Measurements from ENCODE around the gene THSD4.
"Not testable (repeated sequence)": the region's sequence is repeated elsewhere in the genome, so short reads cannot be mapped to it uniquely, and the experiment has no call there.

THSD4 gene

DNA sequence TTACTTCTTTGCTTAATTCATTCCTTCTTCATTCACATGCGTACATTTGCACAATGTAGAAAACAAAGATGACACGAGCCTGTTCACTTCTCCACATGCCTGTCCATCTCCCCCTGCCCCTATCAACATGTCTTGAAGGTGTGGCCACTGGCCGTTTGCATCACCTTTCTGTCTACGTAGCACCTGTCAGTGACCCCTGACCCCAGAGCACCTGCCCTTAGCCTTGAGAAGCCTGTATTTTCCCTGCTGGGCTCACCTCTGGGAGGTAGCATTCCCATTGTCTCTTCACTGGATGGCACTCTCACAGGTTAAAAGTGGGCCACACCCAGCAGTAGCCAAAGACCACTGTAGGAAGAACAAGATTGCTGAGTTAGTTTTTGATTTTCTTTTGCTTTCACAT is 234.1 kb downstream of the THSD4 start:
- H3K4me3 ChIP-seq (ENCODE audit: low read length), result no peak overlapping the region
- no peak for DNase-seq (ENCODE audit: low read depth, low spot score)

GRCh38 chr15:71349736-71350526 is 234.7 kb downstream of the THSD4 start:
- DNase-seq (ENCODE audit: low read depth, low spot score), result no peak
- no peak overlapping the region for H3K4me3 ChIP-seq (ENCODE audit: low read length)

- no peak for DNase-seq (ENCODE audit: low read depth, low spot score)
- H3K4me3 ChIP-seq (ENCODE audit: low read length), result no peak overlapping the region
These were observed 235.5 kb downstream of the THSD4 start for GRCh38 chr15:71350622-71351378.

DNA sequence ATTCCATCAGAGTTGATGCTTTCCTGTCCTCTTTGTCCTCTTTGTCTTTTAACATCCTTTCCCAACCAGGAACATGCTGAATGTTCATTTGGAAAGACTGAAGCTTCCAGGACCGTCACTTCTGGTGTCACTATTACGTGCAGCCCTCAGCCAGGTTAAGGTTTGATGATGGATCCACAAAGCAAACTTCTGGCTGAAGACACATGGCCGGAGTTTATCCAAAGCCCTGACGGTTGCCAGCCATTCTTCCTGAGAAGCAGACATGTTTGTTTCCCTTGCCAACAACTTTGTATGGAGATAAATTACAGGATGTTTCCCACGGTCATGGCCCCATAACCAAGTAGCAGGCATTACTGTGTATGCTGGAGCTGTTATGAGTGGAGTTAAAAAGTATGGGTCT is 236.9 kb downstream of the THSD4 start:
- no peak overlapping the region for H3K4me3 ChIP-seq (ENCODE audit: low read length)
- DNase-seq (ENCODE audit: low read depth, low spot score), result no peak

DNA sequence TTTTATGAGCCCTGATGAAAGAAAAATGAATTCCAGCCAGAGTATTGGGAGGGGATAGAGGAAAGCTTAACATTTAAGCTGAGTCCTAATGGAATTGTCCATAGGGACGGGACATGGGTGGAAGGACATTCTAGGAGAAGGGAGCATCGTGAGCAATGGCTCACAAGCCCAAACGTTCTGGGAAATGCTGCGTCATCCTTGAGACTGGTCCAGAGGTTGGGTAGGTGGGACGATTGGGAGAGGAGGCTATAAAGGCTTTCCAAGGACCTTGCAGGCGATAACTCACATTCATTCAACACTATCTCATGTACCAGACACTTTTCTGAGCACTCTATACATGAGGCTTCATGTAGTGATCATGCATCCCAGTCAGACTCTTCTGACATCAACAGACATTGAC is 237.5 kb downstream of the THSD4 start:
- no peak for DNase-seq (ENCODE audit: low read depth, low spot score)
- no peak overlapping the region for H3K4me3 ChIP-seq (ENCODE audit: low read length)

DNA sequence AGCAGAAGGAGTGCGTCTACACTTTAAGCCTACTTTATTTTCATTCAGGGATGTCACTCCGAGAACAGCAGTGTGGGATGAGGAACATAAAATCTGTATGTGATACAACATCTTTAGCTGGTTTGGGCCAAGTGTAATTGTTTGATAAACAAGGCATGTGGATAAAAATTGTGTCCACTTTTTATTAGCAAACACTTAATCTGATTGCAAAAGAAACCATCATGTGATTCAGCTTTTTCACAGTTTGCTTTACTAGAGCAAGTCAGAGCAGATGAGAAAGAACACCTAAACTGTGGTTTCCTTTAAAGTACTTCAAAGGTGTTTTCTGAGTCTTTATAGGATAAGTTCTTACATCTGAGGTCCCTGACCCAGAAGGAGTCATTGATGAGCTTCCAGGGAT is 237.9 kb downstream of the THSD4 start:
- H3K4me3 ChIP-seq (ENCODE audit: low read length), result no peak overlapping the region
- no peak for DNase-seq (ENCODE audit: low read depth, low spot score)

DNA sequence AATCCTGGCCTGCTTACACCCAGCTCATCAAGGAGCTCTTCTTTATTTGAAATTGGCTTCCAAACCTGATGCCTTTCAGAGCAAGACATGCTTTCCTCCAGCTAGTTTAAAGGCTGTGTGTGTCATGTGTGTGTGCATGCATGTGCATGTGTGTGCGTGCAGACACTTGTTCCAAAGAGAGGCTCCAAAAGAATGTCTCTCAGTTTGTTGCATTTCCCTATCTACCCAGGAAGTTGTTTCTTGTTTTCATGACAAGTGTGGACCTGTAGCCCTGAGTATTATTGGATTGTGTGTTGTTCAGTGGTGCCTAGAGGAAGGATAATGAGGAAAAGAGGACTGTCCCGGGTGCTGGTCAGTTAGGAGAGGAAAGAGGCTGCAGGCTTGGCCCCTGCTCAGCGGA is 240.0 kb downstream of the THSD4 start:
- H3K4me3 ChIP-seq (ENCODE audit: low read length), result no peak overlapping the region
- DNase-seq (ENCODE audit: low read depth, low spot score), result no peak

- no peak for DNase-seq (ENCODE audit: low read depth, low spot score)
- H3K4me3 ChIP-seq (ENCODE audit: low read length), result no peak overlapping the region
These were observed 242.1 kb downstream of the THSD4 start for GRCh38 chr15:71357321-71357732.

DNA sequence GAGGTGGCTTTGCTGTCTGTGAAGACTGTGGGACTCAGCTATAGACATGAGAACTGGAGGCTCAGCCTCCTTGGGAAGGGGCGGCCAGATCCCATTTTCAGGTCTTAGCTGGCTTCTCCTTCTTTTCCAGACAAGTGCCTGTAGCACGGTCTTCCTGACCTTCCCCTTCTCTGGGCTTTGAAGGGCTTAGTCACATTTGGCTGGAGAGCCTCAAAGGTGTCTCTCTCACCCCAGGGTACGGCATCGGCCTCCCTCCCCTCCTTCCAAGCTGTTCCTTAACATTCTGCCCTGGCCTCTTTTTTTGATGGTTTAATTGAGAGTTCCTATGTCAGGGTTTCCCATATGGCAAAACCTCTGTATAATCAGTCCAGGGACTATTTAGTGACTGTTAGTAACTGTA is 242.7 kb downstream of the THSD4 start:
- no peak for DNase-seq (ENCODE audit: low read depth, low spot score)

DNA sequence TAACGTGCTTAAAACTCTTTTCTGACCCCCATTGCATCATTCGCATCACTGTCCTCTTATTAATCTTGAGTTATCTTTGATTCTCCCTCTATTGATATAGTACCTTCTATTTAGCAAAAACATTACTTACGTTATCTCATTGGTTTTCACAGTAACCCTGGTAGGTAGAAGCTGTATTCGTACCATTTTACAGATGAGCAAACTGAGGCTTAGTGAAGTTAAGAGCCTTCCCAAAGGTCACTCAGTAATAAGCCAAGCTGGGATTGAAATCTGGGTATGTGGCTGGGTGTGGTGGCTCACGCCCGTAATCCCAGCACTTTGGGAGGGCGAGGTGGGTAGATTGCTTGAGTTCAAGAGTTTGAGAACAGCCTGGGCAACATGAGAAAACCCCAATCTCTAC is 244.0 kb downstream of the THSD4 start:
- DNase-seq (ENCODE audit: low read depth, low spot score), result no peak
- H3K4me3 ChIP-seq (ENCODE audit: low read length), result no peak overlapping the region

More for the DNA sequence above, 242.7 kb downstream of the THSD4 start:
- no peak overlapping the region for H3K4me3 ChIP-seq (ENCODE audit: low read length)

DNA sequence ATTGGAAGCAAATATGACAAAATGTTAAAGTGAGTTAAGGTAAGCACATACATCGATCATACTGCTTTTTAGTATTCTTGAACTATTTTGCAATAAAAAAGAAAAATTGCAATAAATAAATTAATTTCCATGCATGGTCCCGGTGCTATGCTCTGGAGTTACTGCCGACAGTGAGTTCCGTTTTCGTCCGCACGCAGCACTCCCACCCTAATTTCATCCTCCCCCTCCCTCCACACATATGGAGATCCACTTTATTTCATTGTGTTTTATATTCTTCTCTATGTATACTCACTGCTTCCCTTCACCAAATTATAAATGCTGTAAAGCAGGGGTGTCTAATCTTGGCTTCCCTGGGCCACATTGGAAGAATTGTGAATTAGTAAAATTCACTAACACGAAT is 247.3 kb downstream of the THSD4 start:
- DNase-seq (ENCODE audit: low read depth, low spot score), result no peak
- no peak overlapping the region for H3K4me3 ChIP-seq (ENCODE audit: low read length)

GRCh38 chr15:71362987-71363968 is 248.0 kb downstream of the THSD4 start:
- H3K4me3 ChIP-seq (ENCODE audit: low read length), result no peak overlapping the region
- DNase-seq (ENCODE audit: low read depth, low spot score), result no peak

- no peak for DNase-seq (ENCODE audit: low read depth, low spot score)
These were observed 248.9 kb downstream of the THSD4 start for GRCh38 chr15:71364117-71364584.

GRCh38 chr15:71366522-71366921 is 251.3 kb downstream of the THSD4 start:
- DNase-seq (ENCODE audit: low read depth, low spot score), result no peak
- no peak overlapping the region for H3K4me3 ChIP-seq (ENCODE audit: low read length)

More at GRCh38 chr15:71364117-71364584, 248.9 kb downstream of the THSD4 start:
- no peak overlapping the region for H3K4me3 ChIP-seq (ENCODE audit: low read length)

DNA sequence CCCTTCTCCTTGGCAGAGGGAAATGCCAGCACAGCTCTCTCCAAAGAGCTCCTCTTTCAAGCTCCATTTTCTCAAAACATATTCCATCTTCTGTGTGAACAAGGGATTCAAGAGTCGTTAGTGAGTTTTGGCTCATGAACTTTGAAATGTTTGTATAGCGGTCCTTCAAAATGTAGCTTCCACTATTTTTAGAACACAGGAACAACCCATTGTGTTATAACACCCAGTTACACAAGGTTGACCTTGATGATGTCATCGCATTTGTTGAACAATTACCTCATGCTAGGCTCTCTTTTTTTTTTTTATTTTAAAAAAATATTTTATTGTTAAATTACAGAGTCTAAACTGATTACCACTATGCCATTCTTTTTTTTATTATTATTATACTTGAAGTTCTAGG is 251.7 kb downstream of the THSD4 start:
- H3K4me3 ChIP-seq (ENCODE audit: low read length), result no peak overlapping the region
- no peak for DNase-seq (ENCODE audit: low read depth, low spot score)

DNA sequence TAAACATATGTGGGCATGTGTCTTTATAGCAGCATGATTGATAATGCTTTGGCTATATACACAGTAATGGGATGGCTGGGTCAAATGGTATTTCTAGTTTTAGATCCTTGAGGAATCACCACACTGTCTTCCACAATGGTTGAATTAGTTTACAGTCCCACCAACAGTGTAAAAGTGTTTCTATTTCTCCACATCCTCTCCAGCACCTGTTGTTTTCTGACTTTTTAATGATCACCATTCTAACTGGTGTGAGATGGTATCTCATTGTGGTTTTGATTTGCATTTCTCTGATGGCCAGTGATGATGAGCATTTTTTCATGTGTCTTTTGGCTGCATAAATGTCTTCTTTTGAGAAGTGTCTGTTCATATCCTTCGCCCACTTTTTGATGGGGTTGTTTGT is 252.5 kb downstream of the THSD4 start:
- not testable (repeated sequence) for H3K4me3 ChIP-seq (ENCODE audit: low read length); DNase-seq (ENCODE audit: low read depth, low spot score)

DNA sequence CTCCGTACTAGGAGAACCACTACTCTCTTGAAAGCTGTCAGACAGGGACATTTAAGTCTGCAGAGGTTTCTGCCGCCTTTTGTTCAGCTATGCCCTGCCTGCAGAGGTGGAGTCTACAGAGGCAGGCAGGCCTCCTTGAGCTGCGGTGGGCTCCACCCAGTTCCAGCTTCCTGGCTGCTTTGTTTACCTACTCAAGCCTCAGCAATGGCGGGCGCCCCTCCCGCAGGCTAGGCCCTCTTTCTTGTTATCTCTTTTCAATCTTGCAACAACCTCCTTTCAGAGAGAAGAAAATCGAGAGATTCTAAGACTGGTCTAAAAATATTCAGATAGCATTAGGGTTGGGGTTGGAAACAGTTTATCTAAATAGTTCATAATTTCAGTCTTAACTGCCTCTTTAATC is 257.5 kb downstream of the THSD4 start:
- peak; percentile 7 for DNase-seq (ENCODE audit: low read depth, low spot score)
- H3K4me3 ChIP-seq (ENCODE audit: low read length), result not testable (repeated sequence)

GRCh38 chr15:71373917-71374316 is 258.6 kb downstream of the THSD4 start:
- no peak overlapping the region for H3K4me3 ChIP-seq (ENCODE audit: low read length)
- no peak for DNase-seq (ENCODE audit: low read depth, low spot score)

DNA sequence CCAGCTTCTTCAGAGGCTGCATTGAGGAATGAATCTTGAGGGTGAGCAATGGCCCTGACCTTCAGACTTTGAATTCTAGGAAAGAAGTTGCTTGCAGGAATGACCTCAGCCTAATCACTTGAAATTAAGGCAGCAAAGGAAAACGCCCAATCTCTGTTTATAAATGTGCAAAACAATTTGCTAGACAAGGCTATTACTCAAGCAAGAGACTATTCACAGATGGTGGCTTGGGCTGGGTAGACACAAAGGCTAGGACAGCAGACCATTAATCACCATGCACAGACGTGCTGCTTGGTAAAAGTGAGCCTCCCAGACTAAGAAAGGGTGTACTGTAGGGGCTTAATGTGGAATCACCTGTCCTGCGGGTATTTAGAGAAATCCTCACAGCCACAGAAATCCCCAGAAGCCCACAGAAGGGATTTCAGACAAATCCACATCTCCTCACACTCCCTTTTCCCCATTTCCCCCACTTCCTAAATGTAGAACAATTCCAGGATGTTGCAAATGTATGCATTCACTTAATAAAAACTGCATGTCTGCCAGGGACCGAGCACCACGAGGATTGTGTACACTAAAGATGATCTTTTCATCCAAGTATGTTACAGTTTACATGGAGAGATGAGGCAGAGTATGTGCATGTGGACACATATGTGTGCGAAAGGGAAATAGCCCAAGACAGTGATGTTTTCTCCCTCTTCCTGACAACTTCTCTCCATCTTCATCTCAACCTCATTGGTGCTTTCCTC is 259.5 kb downstream of the THSD4 start:
- H3K4me3 ChIP-seq (ENCODE audit: low read length), result no peak overlapping the region
- no peak for DNase-seq (ENCODE audit: low read depth, low spot score)

Measured in Jurkat, Clone E6-1 (cell line).